Right kidney (tissue), 1 donor: ENCODE data around the gene NCAM1.

Experiments used
- DNase-seq: peaks from one replicate; pipeline ENCODE4 v3.0.0-alpha.2; 2016

Gene NCAM1

DNA sequence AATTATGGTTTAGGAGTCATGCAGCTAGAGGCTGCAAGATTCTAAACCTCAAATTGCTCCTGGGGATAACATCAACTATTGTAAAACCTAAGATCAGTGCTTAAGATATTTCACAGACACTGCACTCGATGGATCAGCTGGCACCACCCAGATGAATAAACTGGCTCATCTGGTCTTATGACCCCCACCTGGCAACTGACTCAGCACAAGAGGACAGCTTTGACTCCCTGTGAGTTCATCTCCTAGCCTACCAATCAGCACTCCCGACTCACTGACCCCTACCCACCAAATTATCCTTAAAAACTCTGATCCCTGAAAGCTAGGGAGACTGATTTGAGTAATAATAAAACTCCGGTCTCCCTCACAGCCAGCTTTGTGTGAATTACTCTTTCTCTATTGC lies 352.4 kb downstream of the NCAM1 start:
- no peak for DNase-seq

DNA sequence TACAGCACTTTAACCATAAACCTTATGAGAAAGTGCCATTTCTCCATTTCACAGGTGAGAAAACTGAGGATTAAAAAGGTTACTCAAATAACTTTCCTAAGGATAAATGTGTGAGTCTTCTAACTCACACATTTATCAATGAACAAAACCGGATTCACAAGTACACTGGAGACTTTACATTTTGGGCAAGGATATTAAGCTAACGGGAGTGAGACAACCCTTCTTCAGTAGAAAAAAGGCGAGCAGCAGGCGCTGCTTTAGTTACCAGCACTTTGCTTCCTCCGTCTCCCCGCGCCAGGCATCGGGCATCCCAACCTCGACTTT lies 352.8 kb downstream of the NCAM1 start:
- no peak for DNase-seq

DNA sequence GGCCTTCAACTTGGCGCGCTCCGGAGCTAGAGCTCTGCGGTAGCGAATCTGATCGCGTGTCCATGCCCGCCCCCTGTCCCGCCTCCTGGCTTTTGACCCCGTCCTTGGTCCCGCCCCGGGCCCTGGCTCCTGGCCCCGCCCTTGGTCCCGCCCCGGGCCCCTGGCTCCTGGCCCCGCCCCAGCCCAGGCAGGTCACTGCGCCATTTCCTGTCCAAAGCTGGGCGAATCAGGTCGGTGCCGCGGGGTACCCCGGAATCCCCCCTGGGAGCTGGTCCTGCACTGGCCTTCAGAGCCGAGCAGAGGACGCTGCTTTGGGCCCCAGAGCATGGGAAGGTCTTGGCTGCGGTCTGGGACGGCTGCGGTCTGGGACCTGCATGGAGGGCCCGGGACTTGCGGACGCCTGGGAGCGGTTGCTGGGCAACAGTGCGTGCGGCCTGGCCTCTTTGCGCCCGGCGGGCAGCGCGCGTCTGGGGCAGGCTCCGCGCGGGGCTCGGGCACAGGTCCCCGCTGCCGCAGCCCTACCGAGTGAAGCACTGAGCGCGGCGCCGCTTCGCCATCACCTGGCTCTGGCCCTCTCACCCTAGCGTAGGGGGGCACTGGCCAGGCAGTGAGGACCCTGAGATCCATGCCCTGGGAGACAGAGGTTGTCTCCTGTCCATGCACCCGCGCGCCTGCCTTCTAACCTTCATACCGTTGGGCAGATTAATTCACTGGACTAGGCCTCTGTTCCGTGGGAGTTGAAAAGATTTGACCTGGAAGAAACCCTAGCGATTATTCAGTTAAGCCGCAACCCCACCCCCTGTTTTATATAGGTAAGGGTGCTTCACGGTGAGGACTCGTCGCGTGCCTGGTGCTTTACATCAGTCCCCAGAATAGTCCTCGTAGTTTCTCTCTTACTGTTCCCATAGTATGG lies 353.4 kb downstream of the NCAM1 start, which contains the start of gene TTC12:
Gene TTC12 (plus strand): TSS at position 195 of the 913 bp plus-strand sequence. CDS start 1,675 bp downstream, outside the sequence.
- peak; percentile 99 for DNase-seq

DNA sequence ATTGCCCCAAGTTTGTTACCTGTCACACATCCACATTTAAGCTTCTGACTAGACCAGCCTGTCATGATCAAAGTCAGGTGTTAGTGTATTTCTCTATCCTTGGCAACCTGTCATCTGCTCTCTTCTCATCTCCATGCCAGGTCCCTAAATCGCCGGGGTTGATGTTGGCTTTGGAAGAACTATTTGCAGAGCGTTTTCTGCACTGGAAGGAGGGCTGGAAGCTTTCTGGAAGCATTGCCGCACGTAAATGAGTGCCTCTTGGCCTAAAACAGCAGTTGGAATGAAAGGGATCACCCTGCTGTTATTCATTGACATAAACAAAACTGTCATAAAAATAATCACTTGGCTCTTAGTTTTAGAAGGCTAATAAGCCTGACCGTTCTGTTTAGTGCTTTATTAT lies 354.6 kb downstream of the NCAM1 start:
- DNase-seq = no peak

DNA sequence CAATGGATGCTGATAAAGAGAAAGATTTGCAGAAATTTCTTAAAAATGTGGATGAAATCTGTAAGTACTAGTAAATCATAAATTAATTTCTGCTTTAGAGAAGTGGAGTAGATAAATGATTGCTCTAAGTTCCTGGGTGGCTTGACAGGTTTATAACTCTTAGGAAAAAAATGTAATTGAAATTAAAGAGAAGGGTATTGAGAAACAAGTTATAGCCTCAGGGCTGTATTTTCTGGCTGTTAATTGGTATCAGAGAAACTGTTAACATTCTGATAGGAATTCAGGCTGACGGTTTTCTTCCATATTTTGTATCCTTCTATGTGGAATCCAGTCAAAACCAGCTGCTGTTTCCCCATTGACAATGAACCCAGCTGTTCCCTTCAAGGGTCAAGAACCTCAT lies 355.0 kb downstream of the NCAM1 start:
- DNase-seq = no peak

DNA sequence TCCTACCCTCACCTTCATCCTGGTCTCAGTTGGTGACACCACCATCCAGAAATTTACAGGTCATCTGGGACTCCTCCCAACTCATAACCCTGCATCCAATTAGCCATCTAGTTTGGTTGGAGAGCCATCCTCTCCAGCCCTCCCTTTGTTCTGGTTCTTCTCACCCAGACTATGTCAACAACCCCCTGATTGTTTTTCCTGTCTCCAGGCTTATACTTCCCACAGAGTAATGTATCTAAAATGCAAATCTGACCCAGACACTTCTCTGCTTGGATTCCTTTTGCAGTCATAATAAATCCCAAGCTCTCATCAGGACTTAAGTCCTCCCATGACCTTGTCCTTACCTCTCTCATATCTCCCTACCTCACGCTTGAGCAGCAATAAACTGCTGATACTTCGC lies 356.1 kb downstream of the NCAM1 start:
- no peak for DNase-seq

DNA sequence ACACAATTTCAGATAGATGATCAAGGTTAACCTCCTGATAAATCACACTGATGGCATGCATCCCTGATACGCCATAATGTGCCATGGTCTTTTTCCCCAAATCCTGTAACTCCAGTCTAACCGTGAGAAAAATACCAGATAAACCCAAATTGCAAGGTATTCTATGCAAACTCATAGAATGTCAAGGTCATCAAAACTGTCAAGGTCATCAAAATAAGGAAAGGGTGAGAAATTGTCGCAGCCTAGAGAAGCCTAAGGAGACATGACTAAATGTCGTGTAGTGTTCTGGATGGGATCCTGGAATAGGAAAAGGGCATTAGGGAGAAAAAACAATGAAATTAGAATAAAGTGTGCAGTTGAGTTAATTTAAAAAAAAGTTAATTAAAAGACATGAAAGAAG lies 357.9 kb downstream of the NCAM1 start:
- no peak for DNase-seq

DNA sequence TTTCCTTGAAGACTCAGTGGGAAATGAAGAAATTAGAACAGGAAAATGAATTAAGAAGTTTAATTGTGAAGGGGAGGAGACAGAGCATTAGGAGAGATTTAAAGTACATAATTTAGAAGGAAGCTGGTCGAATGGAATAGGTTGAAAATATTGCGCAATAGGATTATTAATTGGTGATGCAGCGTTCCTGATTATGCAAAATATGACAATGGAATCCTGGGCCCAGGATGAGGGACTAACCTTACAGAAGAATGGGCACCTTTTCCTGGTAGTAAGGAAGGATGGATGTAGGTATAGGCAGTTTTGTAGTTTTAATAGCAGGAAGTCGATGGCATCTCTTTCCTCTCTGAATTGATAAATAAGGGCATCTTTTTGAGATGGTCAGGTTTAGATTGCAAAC lies 360.9 kb downstream of the NCAM1 start:
- no peak for DNase-seq

DNA sequence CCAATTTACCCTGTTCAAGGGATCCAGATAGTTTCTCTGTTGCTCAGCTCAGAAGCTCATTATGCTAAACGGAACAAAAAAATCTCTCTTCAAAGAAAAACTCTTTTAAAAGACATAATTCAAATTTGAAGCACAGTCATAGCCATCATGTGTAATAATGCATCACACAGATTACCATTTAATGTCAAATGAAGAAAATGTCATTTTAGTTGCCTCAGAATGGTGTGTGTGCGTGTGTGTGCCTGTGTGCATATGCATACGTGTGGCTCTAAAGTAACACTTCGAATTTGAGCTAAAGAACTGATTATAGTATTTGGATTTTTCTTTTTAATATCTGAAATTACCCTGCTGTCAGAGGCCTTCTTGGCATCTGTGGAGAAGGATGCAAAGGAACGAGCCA lies 363.0 kb downstream of the NCAM1 start:
- DNase-seq = no peak
